Measurements from ENCODE around the gene MAP2K4. TPM values are rescaled to one million over a fixed set of nuclear protein-coding genes. Genes with fewer than 3 reads are reported as not detected.

Gene MAP2K4
- total RNA-seq, 1 experiment from 2014 or later, result 46.1 TPM

GRCh38 chr17:12137859-12138258 is 117.2 kb downstream of the MAP2K4 start:
- DNase-seq, result no peak
- H4K20me1 ChIP-seq (ENCODE audit: control insufficient read depth, insufficient read depth, insufficient read length), result no peaks in the 10 kb centered on the region
- no peak overlapping the region for H3K14ac ChIP-seq (ENCODE audit: insufficient read depth, low read length)
- TF ChIP-seq CTCF (conservative IDR thresholded peaks at IDR 0.05), result no peak
- H3K4me1 ChIP-seq (ENCODE audit: insufficient read depth, low read length), result no peaks in the 10 kb centered on the region
- Mint-ChIP-seq H3K36me3 (ENCODE audit: insufficient read depth in 1 of 3, low read depth in 3 of 3) (peaks cover 44 to 68% (median 59%) of the 10 kb centered on the region in 3 experiments), H3K4me1 (no peaks in the 10 kb centered on the region), H3K9me3 (peaks cover 4 to 5% of the 10 kb centered on the region in 2 experiments; a peak in 4 of 5 replicates), H3K27me3 (ENCODE audit: low read depth) (no peaks in the 10 kb centered on the region), H3K4me3 (no peak overlapping the region), H3K27ac (no peak overlapping the region)
- H3K23ac ChIP-seq (ENCODE audit: insufficient read length, low read depth, low read length), result no peak overlapping the region
- H3K79me1 ChIP-seq (ENCODE audit: insufficient read depth, low read depth, low read length, poor library complexity, severe bottlenecking), result no peaks in the 10 kb centered on the region
- no peak overlapping the region for H2BK120ac ChIP-seq (ENCODE audit: low read depth, low read length, poor library complexity, severe bottlenecking)
- no CpG with 5 or more reads among the region's 1 CpG for WGBS (ENCODE audit: extremely low coverage, insufficient read length, low lambda C conversion rate)
- H3K9me3 ChIP-seq (ENCODE audit: control insufficient read depth, low read depth, low read length), result no peaks in the 10 kb centered on the region
- no peak overlapping the region for H4K8ac ChIP-seq (replicated peaks; ENCODE audit: insufficient read length, low read depth, low read length)
- no peak overlapping the region for H2AK5ac ChIP-seq (ENCODE audit: insufficient read length, low read length)
- H3K27me3 ChIP-seq (ENCODE audit: insufficient read depth, low read length), result no peaks in the 10 kb centered on the region
- H3K18ac ChIP-seq (ENCODE audit: insufficient read length, low read depth, low read length), result no peak overlapping the region
- no peak overlapping the region for H3K4ac ChIP-seq (ENCODE audit: low read depth, low read length)
- H3K4me2 ChIP-seq (ENCODE audit: insufficient read depth, insufficient read length, low read length), result no peak overlapping the region
- no peak overlapping the region for H3K56ac ChIP-seq (ENCODE audit: insufficient read length, low read depth, low read length)
- H4K91ac ChIP-seq (ENCODE audit: insufficient read length, low read depth, low read length), result no peak overlapping the region
- H2AFZ ChIP-seq (ENCODE audit: low read length), result no peak overlapping the region
- no peak overlapping the region for H4K5ac ChIP-seq (ENCODE audit: insufficient read length, low read depth, low read length)
- H3K9ac ChIP-seq (ENCODE audit: extremely low read depth, insufficient read length, low read length), result no peak overlapping the region
- no peaks in the 10 kb centered on the region for H3K23me2 ChIP-seq (ENCODE audit: insufficient read length, low read depth, low read length, poor library complexity, severe bottlenecking)
- H2BK20ac ChIP-seq (ENCODE audit: low read depth, low read length, poor library complexity, severe bottlenecking), result no peak overlapping the region
- H3K79me2 ChIP-seq (ENCODE audit: insufficient read depth, low read length), result no peaks in the 10 kb centered on the region
- no peak overlapping the region for H3T11ph ChIP-seq (ENCODE audit: low read length)
- H2BK15ac ChIP-seq (ENCODE audit: low read depth, low read length), result no peak overlapping the region
- H3K27ac ChIP-seq (ENCODE audit: insufficient read length, low read depth, low read length), result no peak overlapping the region
- H2BK5ac ChIP-seq (ENCODE audit: insufficient read length, low read length), result no peak overlapping the region
- H2BK12ac ChIP-seq (ENCODE audit: insufficient read length, low read depth, low read length), result no peak overlapping the region

Data from H9 (cell line).